ENCODE data around the gene KPRP. TPM values are rescaled to one million over a fixed set of nuclear protein-coding genes. Genes with fewer than 3 reads are reported as not detected.

The KPRP gene
- total RNA-seq, 4 donors from 2014 or later, result 20.9 to 138 (median 131) TPM

DNA sequence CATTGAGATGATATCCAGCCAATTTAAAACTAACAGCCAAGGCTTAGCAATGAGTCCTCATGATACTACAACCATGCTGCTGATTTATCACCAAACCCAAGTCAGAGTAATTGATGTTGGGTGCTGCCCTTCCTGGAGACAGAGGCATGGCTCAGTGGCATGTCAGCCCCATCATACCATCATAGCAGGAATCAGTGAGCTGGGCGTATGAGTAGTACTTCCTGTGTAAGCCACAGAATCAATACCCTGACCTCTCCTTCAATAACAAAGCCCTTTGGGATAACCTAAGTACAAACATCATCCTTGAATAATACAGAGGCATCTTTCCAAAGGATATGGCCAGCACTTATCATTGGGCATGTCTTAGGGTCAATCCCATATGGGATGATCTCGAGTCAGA, 25.3 kb downstream of the KPRP start:
- no peak overlapping the region for H3K4me3 ChIP-seq
- WGBS, result 78% methylated on average over 2 of the region's 2 CpGs

DNA sequence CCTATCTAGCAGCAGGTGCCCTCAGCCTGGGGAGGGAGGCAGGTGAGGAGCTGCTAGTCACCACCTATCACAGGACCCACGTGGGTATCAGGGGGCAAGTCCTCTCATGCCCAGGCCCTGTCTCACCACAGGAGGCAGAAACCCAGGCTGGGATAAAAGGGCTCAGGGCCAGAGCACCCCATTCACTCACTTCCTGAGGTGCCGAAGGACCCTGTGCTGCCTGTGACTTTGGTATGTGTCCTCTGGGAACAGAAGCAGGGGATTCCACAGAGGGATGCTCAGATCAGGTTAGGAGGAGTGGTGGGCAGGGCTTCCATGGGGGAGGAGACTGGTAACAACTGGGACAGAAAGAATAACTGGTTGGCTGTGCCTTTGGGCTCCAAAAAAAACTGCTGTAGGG, 28.3 kb downstream of the KPRP start, which contains the start of gene LCE1E:
LCE1E (plus strand) TSS at position 181 of the 400 bp plus-strand sequence. CDS start 1,043 bp downstream, outside the sequence.
- Histone ChIP-seq H3K4me1 (no peaks in the 10 kb centered on the region), H3K9me3 (no peaks in the 10 kb centered on the region), H3K4me3 (no peak within 1 kb of the TSS), H3K36me3 (no peaks in the 10 kb centered on the region), H3K27ac (no peak within 1 kb of the TSS), H3K27me3 (no peaks in the 10 kb centered on the region)
- WGBS, result 53% methylated on average over 2 of the region's 2 CpGs
- DNase-seq (ENCODE audit: low spot score in 2 of 2), result no peak
- TF ChIP-seq EP300 (IDR thresholded peaks at IDR 0.05) (no peak), POLR2A (IDR thresholded peaks at IDR 0.05) (no peak), POLR2AphosphoS5 (IDR thresholded peaks at IDR 0.05) (no peak)
- TF ChIP-seq, protein P1, sequence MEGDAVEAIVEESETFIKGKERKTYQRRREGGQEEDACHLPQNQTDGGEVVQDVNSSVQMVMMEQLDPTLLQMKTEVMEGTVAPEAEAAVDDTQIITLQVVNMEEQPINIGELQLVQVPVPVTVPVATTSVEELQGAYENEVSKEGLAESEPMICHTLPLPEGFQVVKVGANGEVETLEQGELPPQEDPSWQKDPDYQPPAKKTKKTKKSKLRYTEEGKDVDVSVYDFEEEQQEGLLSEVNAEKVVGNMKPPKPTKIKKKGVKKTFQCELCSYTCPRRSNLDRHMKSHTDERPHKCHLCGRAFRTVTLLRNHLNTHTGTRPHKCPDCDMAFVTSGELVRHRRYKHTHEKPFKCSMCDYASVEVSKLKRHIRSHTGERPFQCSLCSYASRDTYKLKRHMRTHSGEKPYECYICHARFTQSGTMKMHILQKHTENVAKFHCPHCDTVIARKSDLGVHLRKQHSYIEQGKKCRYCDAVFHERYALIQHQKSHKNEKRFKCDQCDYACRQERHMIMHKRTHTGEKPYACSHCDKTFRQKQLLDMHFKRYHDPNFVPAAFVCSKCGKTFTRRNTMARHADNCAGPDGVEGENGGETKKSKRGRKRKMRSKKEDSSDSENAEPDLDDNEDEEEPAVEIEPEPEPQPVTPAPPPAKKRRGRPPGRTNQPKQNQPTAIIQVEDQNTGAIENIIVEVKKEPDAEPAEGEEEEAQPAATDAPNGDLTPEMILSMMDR (IDR thresholded peaks at IDR 0.05), result no peak

More for the DNA sequence above, 25.3 kb downstream of the KPRP start:
- H3K4me1 ChIP-seq, result no peaks in the 10 kb centered on the region
- H3K9me3 ChIP-seq, result no peaks in the 10 kb centered on the region
- no peak overlapping the region for H3K27ac ChIP-seq
- TF ChIP-seq EP300 (IDR thresholded peaks at IDR 0.05), result no peak
- no peak for TF ChIP-seq POLR2A (IDR thresholded peaks at IDR 0.05)
- TF ChIP-seq POLR2AphosphoS5 (IDR thresholded peaks at IDR 0.05), result no peak
- TF ChIP-seq, protein P1 (IDR thresholded peaks at IDR 0.05), result no peak
- DNase-seq (ENCODE audit: low spot score in 2 of 2), result no peak
- no peaks in the 10 kb centered on the region for H3K36me3 ChIP-seq
- H3K27me3 ChIP-seq, result no peaks in the 10 kb centered on the region

DNA sequence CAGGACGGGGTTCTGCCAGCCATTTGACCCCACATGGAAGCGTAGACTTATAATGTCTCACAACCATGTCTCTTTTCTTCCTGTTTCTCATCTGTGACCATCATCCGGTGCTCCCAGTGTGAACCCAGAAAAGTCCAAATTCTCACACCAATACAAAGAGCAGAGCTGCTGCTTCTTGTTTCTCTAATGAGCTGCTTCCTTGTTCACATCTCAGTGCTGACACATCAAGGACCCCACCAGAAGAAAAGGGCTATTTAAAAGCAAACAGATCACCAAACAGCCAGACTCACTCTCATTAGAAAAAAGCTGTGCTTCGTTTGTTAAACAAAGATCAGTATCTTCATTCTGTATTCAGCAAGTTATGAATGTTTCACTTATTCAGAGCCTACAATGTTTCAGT, 37.9 kb downstream of the KPRP start:
- Histone ChIP-seq H3K27ac (no peak overlapping the region), H3K4me1 (no peaks in the 10 kb centered on the region), H3K36me3 (no peaks in the 10 kb centered on the region), H3K27me3 (no peaks in the 10 kb centered on the region), H3K9me3 (no peaks in the 10 kb centered on the region), H3K4me3 (no peak overlapping the region)
- WGBS, result 67% methylated on average over 4 of the region's 4 CpGs
- TF ChIP-seq EP300 (IDR thresholded peaks at IDR 0.05) (no peak), POLR2A (IDR thresholded peaks at IDR 0.05) (no peak), POLR2AphosphoS5 (IDR thresholded peaks at IDR 0.05) (no peak)
- TF ChIP-seq, protein P1 (IDR thresholded peaks at IDR 0.05), result no peak
- DNase-seq (ENCODE audit: low spot score in 2 of 2), result no peak

DNA sequence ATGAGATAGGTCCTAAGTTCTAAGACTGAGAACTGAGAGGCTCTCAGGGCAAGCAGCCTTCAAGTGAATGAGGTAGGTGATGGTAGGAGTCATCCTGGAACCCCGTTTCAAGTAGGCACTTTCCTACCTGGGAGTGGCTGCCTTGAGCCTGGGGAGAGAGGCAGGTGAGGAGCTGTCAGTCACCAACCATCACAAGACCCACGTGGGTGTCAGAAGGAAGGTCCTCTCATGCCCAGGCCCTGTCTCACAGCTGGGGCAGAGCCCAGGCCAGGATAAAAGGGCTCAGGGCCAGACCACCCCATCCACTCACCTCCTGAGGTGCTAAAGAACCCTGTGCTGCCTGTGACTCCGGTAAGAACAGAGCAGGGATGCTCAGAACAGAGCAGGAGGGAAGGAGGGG, 38.6 kb downstream of the KPRP start, which contains the start of gene LCE1D:
LCE1D (plus strand) TSS at position 301 of the 400 bp plus-strand sequence. CDS start 1,074 bp downstream, outside the sequence.
- 56% methylated on average over 3 of the region's 3 CpGs for WGBS
- no peaks in the 10 kb centered on the region for H3K9me3 ChIP-seq
- no peak within 1 kb of the TSS for H3K27ac ChIP-seq
- H3K4me3 ChIP-seq, result no peak within 1 kb of the TSS
- H3K36me3 ChIP-seq, result no peaks in the 10 kb centered on the region
- H3K4me1 ChIP-seq, result no peaks in the 10 kb centered on the region
- DNase-seq (ENCODE audit: low spot score in 2 of 2), result no peak
- no peaks in the 10 kb centered on the region for H3K27me3 ChIP-seq
- TF ChIP-seq, protein P1 (IDR thresholded peaks at IDR 0.05), result no peak
- TF ChIP-seq POLR2AphosphoS5 (IDR thresholded peaks at IDR 0.05) (no peak), EP300 (IDR thresholded peaks at IDR 0.05) (no peak), POLR2A (IDR thresholded peaks at IDR 0.05) (no peak)

DNA sequence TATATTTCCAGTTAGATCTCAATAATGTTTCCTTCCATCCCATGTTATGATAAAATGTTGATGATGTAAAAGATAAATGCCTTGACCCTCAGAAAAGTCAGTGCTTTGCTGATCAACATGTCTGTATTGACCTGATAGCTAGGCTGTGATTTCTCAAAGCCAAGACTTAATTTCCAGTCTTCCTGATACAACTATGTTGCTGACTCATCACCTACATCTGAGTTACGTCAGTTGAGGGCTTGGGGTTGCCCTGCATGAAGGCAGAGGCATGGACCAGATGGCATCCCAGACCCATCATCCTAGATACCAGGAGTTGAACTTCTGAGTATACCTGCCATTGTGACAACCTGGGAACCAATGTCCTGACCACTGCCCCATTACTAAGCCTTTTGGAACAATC, 43.5 kb downstream of the KPRP start:
- no peak overlapping the region for H3K4me3 ChIP-seq
- 60% methylated on average over 1 of the region's 1 CpG for WGBS
- no peak for TF ChIP-seq EP300 (IDR thresholded peaks at IDR 0.05)
- TF ChIP-seq, protein P1 (IDR thresholded peaks at IDR 0.05), result no peak
- no peak for TF ChIP-seq POLR2A (IDR thresholded peaks at IDR 0.05)
- TF ChIP-seq POLR2AphosphoS5 (IDR thresholded peaks at IDR 0.05), result no peak

More for the DNA sequence above, 43.5 kb downstream of the KPRP start:
- no peak overlapping the region for H3K27ac ChIP-seq
- H3K36me3 ChIP-seq, result no peaks in the 10 kb centered on the region
- no peaks in the 10 kb centered on the region for H3K27me3 ChIP-seq
- no peaks in the 10 kb centered on the region for H3K9me3 ChIP-seq
- DNase-seq (ENCODE audit: low spot score in 2 of 2), result no peak
- H3K4me1 ChIP-seq, result no peaks in the 10 kb centered on the region
